HG02763 (cell line): ENCODE data around the gene PTPN3.
A peak's percentile ranks its signal among the peaks of the same experiment; 100 is the strongest.

ENCODE experiments used
- ATAC-seq: cut with Tn5 transposase; IDR thresholded peaks from one replicate; pipeline ENCODE4 v1.9.1; 2021; ENCODE audit warnings: mild to moderate bottlenecking, moderate library complexity; ENCODE audit not compliant: unreplicated experiment

The PTPN3 gene

DNA sequence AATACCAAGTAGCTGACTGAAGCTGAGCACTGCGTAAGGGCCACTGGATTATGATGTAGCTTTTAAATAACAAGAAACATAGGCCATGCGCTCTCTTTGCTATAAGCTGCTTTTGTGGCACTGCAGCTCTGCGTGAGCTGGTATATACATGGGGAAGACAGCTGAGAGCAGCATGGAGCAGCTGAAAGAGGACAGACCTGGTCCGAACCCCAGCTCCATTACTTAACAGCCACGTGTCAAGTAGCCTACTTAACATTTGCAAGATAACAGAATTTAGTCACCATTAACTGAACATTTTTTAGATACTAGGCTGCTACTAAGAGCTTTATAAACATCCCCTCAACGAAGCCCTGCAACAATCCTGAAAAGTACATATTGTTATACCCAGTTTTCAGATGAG, 69.3 kb downstream of the PTPN3 start:
- ATAC-seq: no peak

DNA sequence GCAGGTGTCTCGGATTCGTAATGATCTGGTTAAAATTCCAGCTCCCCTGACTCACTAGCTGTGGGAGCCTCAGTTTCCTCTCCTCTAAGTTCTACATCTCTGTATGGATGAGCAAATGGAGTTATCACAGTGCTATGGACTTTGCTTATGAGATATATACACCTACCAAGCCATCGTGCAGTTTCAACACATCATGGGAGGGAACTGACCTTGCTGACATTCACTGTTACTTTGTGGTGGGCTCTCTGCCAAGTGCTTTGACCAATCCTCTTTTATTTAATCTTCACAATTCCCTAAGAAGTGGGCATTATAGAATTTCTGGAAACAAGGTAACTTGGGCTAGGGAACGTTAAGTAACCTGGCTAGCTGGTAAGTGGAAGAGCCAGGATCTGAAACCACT, 70.2 kb downstream of the PTPN3 start:
- ATAC-seq: no peak

DNA sequence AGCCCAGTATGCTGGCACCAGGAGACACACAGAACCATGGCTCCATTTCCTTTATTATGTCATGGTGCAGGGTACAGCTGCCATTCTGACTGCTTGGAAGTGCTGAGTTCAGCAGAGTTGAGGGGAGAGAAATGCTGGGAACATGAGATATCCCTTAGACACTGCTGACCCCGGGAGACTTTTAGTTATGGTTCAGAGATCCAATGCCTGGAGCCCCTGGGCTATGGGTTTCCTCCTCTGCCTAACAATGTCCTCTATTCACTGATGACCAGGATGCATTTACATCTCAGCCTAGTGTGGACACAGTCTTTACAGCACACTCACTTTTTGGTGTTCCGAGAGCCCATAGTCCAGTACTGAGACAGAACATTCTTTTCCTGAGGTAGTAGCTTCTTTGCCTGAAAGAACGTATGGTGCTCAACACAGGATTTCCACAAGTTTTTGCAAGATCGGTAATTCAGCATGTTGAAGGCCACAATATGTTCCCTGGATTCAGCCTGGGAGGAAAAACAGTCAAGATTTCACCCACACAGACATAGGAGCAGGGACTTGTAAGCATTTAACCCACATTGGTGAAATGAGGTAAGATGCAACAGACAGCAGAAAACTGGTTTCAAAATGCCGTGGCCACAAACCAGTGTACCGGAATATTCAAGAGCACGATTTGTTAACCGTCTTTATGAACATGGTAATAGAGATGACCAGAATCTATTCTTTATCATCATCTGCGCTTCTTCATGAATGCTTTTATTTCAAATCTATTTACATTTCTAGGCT, 71.3 kb downstream of the PTPN3 start:
- no peak for ATAC-seq

DNA sequence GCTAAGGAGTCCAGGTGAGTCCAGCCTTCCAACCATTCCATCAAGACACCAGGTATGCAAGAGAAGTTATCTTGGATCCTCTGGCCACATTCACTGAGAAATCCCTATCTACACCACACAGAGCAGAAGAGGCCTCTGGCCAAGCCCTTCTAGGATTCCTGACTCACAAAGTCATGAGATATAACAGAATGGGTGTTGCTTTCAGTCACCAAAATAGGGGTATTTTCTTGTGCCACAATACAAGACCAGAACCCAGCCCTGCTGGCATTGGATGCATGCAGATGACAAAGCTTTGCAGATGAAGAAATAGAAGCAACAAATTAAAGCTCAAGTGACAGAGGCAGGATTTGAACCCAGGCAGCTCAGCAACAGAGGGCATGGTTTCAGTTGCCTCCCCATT, 73.5 kb downstream of the PTPN3 start:
- ATAC-seq: no peak

DNA sequence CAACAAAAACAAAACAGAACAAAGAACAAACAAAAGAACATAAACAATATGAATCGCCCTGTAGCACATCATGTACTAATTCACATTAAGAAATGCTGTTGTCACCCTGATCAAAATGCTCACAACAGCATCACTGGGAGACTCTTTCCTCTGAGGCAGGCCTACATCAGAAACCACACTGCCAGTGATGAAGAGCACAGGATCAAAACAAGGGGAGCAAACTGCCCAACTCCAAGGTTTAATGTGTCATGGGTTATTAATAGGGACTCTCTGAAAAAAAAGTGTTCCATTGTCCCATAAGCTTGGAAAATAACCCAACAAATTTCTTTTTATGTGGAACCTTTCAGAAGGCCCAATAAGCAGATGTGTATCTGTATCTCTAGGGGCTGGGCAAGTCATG, 74.2 kb downstream of the PTPN3 start:
- no peak for ATAC-seq

DNA sequence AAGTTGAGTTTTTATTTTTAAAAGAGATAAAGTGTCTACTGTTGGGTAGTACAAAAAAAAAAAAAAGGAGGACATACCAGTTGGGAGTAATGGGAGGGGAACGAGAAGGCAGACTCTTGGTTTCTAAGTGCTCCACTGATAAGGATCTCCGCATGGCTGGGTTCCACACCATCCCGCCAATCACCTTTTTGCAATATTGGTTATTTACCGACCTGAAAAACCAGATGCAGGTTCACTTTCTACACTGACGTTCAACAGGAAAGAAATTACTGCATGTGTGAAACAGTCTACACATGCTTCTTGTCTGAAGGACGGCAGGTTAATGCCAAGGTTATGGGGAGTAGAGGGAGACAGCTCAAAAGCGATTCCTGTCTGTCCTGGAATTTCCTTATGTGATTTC, 75.5 kb downstream of the PTPN3 start:
- ATAC-seq: peak; percentile 74

DNA sequence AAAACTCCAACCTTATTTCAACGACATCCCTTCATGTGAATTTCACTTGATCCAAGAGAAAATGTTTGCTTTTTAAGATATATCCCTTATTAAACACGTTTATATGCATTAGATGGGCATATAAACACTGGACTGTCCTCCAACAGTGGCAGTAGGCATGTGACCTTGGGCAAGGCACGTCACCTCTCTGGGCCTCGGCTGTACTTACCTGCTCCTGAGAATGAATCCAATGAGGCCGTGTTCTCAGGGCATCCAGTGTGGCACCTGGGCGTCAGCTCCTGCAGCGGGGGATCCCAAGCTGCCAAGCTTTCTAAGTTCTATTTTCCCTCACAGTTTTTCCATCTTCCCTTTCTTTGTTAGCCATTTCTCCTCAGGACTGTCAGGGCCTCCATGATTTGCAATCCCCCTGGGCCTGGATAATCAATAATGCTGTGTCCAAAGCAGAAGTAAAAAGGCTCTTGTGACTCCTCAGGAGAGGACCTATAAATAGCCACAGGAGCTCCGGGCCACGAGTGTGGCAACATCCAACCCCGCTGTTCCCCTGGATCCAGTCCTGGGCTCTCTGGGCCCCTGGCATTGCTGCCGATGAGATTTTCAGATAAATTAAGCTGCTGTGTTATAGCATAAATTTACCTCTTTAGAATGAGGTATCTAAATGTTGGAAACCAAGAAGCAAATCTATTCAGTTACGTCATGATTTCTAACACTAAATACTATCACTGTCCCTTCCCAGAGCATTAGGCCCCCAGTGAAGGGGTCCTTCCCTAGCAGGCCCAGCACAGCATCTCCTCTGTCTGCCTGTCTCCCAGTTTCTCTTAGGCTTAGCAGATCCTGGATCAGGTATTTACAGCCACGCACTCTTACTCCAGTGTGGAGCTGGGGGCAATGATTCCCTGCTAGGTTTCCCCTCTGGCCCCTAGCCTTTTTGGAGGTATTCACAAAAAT, 76.8 kb downstream of the PTPN3 start:
- ATAC-seq: no peak

DNA sequence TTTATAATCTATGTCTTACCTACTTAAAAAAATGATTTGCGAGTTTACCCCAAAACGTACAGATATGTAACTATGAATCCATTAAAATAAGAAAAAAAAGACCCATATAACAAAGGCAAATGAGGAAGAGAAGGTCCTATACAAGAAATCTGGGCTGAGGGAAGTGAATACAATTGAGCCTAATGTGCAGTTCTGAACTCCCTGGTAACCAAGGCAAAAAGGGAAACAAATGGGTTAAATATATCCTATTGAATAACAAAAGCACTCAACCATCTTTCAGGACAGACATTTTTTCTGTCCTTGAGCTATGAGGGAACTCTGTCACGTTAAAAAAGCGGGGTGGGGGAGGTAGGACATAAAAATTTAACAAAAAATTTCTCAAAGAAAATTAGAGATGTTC, 78.6 kb downstream of the PTPN3 start:
- ATAC-seq: no peak

DNA sequence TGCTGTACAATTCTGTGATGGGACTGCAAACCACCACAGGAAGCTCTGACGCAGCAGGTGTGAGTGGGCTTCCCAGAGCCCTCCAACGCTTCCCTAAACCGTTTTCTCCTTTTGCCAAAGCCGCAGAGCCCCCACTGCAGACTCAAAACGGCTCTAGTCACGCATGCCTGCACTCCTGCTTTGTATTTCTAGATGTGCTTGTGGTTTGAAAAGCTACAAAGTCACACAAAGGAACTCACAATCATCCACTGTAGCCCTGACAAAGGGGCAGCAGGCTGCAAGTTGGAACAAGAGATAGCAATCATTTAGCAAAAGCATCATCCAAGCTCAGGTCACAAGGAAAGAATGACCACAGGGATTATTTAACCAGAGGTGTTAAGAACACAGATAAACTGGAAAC, 79.3 kb downstream of the PTPN3 start:
- ATAC-seq: no peak

DNA sequence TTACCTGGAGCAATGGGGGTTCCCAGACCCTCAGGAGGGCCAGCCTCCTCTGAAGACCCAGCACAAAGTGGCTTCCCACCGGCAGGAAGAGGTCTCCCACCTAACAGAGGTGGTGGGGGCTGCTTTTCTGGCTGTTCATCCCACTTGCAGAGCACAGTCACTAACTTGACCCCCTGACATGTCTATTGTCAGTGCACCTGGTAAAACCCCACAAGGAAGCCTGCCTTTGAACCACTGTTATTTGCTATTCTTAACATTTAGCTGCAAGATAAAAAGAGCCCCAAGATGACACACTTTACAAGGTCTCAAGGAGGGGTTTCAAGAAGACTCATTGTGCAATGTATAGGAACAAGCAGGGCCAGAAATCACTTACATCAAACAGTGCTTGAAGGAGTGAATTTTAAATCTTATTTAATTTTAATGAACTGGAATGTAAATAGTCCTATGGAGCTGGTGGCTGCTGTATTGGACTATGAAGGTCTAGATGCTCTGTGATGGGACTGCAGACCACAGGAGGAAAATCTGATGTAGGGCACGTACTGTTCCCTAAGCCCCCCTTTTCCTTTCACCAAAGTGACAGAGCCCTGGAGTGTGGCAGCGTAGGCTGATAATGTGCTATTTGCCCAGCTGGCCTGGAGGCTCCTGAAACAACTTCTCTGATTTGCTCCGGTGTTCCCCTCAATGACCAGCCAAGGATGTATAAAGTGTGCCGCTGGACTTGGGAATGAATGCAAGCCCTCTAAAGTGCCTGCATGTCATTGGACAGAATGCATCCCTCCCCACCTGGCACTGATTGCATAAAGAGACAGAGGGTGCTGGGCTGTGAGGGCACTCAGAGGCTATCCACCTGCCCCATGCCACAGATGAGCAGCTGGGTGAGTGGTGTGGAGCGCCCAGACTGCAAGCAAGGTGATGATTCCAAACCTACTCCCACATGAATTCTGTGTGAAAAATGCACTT, 80.2 kb downstream of the PTPN3 start:
- ATAC-seq: no peak

DNA sequence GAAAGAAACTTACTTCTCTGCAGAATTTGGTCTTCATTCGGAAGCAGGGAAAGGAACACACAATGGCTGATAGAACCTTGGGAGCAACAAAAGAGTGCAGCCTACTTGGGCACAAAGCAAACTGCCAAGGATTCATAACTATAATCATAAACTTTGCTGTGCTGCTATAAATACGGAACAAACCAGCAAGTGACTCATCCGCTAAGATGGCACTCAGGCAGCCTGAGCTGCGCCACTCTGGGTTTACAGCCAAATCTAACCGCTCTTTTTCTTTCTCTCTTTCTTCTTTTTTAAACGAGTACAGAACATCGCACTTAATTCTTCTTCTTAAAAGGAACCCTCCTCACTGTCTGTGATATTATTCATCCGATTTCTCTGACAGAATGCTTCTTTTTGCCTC, 81.1 kb downstream of the PTPN3 start:
- no peak for ATAC-seq

DNA sequence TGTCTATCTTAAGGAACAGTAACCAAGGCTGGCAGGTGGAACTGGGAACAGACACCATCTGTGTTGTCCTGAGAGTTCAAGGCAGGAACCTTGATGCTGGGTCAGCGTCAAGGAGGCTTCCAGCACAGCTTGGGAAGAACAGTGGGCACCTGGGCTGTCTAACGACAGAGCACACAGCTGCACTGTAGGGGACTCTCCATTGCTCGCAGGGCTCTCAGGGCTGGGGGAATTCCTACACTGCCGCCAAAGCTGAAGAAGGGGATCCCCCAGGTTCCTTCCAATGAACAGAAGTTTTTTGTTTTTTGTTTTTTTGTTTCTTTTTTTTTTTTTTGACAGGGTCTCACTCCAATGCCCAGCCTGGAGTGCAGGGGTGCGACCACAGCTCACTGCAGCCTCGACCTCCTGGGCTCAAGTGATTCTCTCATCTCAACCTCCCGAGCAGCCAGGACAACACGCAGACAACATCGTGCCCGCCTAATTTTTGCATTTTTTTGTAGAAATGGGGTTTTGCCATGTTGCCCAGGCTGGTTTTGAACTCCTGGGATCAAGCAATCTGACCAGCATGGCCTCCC, 81.9 kb downstream of the PTPN3 start:
- peak; percentile 62 for ATAC-seq

DNA sequence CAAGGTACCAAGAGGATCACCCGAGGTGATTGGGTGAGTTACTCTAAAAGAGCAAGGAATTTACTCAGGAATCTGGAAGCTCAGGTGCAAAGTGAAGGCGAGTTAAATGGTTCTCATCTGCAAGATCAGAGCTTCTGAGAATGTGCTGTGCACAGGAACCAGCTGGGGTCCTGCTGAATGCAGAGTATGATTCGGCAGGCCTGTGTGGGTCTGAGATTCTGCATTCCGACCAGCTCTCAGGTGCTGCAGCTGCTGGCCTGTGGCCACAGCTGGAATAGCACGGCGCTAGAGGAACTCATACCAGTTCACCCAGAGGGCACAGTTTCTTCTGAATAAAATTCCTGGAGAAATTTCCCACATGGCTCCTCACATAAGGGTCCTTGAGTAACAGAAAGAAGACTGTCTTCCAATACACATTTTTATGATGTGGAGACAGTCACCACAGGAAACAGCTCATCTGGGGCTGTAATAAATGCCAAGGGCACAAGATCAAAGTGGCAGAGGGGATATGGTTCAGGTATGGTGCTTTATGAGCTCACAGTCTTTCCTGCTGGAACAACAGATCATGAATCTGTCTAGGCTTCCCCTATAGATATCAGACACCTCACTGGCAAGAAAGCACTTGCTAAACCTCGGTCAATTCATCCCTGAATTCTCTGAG, 83.9 kb downstream of the PTPN3 start:
- no peak for ATAC-seq

DNA sequence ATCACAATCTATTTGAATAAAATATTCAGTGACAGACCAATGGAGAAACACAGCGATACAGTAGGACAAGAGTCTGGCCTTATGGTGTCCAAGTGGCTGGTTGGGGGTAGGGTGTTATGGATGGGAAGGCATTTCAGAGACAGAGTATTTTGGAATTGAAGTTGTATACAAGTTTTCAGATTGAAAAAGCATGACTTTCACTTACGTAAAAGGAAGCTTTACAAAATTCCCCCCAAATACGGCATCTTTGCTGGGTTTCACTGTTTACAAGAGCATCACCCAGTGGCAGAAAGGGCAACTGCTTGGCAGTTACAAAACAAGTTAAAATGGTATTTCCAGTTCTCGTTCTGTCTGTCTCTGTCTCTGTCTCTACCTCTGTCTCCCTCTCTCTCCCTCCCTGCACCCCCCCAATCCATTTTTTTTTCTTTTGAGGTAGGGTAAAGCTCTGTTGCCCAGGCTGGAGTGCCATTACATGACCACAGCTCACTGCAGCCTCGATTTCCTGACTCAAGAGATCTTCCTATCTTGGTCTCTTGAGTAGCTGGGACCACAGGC, 86.2 kb downstream of the PTPN3 start:
- peak; percentile 33 for ATAC-seq

DNA sequence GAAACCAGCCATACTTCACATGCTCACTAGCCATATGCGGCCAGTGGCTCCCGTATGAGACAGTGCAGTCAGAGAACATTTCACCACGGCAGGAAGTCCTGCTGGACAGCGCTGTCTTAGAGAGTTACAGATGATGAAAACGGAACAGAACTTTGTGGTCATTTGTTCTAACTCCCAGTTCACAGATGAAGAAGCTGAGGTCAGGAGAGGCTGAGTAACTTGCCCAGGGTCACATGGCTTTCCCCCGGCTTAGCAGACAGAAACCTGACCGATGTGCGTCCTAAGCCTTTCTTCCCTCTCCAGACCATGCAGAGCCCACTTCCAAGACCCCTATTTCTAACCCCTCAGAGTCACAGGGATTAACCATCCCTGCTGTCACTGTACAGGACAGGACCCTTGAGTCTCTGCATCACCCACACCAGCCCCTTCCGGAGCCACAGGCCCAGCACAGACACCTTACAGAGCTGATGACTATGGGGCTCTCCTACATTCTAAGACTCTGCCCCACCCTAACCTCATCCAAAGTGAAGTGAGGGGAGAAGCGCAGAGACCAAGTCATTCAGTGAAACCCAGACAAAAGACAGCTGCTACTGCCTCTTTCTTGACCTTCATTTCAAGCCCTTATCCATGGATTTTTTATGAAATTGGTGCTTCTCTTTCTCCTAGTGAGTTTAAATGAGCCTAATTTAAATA, 86.9 kb downstream of the PTPN3 start:
- ATAC-seq: peak; percentile 73

DNA sequence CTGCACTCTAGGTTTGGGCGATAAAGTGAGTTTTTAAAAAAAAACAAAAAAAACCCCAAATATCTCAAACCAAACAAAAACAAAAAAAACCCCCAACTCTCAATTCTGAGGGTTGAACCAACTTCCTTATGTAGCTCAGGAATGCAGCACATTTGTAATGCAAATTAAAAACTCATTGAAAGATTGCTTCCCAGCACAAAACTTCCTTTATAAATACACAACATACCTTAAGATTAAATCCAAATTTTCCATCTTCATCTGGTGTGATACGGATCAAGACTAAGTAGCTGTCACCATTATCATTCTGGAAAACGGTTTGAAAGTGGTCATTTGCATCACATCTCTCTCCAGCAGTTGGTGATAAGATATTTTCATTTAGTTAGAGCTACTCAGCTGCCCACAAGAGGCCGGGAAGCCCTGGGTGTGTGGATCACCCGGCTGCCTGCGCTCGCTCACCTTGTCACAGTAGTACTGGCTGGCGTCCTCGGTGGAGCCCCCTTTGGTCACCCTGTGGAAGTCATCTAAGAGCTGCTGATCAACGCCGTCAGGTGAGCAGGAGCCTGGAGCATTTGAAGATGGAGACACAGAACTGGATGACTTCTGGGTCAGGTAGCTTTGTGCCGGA, 88.2 kb downstream of the PTPN3 start:
- ATAC-seq: no peak

DNA sequence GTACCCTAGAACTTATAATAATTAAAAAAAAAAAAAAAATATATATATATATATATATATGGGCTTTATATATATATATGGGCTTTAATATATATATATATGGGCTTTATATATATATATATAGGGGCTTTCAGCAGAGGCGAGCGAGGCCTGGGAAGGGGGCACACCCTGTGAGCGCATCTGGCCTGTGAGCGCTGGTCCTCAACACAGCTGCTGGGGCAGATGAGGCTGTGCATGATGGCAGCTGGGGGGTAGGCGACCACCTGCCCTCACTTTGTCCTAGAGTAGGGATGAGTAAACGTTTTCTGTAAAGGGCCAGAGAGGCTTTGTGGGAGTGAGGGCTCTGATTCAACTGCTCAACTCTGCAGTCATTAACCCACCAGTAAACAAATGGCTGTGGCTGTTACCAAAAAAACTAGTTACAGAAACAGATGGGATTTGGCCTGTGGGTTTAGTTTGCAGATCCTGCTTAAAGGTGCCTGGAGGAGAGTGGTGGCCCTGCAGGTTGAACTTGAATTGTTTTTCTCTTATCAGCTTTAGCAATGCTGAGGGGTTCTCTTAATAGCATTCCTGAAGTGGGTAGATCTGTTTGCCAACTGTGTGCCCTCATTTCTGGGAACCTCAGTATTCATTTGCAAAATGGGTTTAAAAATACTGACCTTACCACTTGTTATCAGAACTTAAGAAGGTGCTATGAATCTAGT, 89.2 kb downstream of the PTPN3 start:
- no peak for ATAC-seq

DNA sequence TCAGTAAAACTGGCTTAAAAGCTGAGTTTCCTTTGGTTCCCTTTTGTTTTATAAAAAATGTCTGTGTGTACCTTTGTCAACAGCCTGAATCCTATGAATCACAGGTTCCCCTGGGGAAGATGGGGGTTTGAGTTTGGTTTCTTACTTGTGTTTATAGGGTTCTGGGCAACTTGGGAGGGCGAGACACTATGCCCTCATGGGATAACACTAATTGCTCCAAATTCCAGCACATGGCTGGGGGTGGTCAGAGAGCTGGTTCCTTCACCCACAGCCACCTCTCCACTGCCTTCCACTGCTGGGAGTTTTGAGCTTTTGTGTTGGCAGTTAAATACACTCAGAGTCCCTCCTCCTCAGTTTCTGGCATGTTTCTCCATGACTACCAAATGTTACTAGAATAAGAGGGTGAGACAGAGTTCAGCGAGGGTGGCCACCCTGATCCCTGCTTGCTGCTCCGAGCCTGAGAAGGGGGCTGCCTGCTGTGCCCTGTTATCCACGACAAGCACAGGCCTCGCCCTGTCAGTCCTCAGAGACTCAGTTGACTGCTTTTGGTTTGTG, 94.3 kb downstream of the PTPN3 start:
- no peak for ATAC-seq
